Activated CD4-positive, alpha-beta T cell treated with anti-CD3 and anti-CD28 coated beads, Interleukin-2, amount 10 ng/mL, durations not matched to agents 7 days and 5 days (primary cell): Measurements from ENCODE around the gene NDOR1. TPM values are rescaled to one million over a fixed set of nuclear protein-coding genes. Genes with fewer than 3 reads are reported as not detected.

Experiments used
- CTCF ChIA-PET: fragments of 350-600 bp; sonication (Branson Sonifier 250); formaldehyde crosslinking; loops from one replicate; lab custom pipeline; 2021; ENCODE audit warnings: antibody characterized with exemption; lab: Charles Lee
- POLR2A ChIA-PET: fragments of 350-600 bp; sonication (Branson Sonifier 250); formaldehyde crosslinking; loops from one replicate; lab custom pipeline; 2021; ENCODE audit warnings: antibody characterized with exemption; lab: Charles Lee
- DNase-seq: peaks from one replicate; pipeline ENCODE4 v3.0.0-alpha.2; 2020
- H3K27ac Mint-ChIP-seq: one replicate; pipeline ENCODE4 v1.8.0; 2021; ENCODE audit warnings: mild to moderate bottlenecking, moderate library complexity, mixed read lengths
- H3K27me3 Mint-ChIP-seq: one replicate; pipeline ENCODE4 v1.8.0; 2021; ENCODE audit warnings: mixed read lengths
- H3K36me3 Mint-ChIP-seq: one replicate; pipeline ENCODE4 v1.8.0; 2021; ENCODE audit warnings: low read depth, mixed read lengths
- H3K4me1 Mint-ChIP-seq: one replicate; pipeline ENCODE4 v1.8.0; 2021; ENCODE audit warnings: mixed read lengths
- H3K4me3 Mint-ChIP-seq: one replicate; pipeline ENCODE4 v1.8.0; 2021; ENCODE audit warnings: mild to moderate bottlenecking, moderate library complexity, mixed read lengths
- H3K9me3 Mint-ChIP-seq: one replicate; pipeline ENCODE4 v1.8.0; 2021; ENCODE audit warnings: mixed read lengths
- microRNA-seq: library from miRNA; unstranded; fragments of <30 nt; microRNA quantifications from one replicate; pipeline ENCODE4 v1.2.0, GENCODE V29; 2021; ENCODE audit warnings: borderline microRNAs expressed, borderline replicate concordance
- total RNA-seq, 2 experiments: library from RNA; stranded (reverse); gene quantifications; one replicate each; pipeline ENCODE4 v1.2.3, GENCODE V29; 2021

NDOR1 gene
- total RNA-seq, 2 experiments from 2014 or later = 38.4 to 44.2 TPM

DNA sequence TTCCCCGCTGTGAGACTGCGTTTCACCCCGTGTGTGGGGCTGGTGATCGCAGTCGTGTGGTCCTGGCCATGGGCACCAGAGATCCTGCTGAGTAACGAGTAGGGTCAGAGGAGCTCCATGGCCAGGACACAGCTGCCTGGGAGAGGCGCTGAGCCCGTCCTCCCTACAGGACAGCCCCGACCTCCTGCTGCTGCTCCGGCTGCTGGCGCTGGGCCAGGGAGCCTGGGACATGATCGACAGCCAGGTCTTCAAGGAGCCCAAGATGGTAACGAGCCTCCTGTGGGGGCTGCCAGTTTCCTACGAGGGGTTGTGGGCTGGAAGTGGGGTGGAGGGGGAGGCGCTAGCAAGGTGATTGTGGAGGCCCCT is 60.6 kb downstream of the NDOR1 start:
- H3K27me3 Mint-ChIP-seq = no peaks in the 10 kb centered on the region
- H3K4me1 Mint-ChIP-seq = peaks cover 17% of the 10 kb centered on the region
- no peak overlapping the region for H3K27ac Mint-ChIP-seq
- no peak for DNase-seq
- no peak overlapping the region for H3K4me3 Mint-ChIP-seq
- ChIA-PET POLR2A (no interaction called here), CTCF (interaction anchor here (1.2 to 1.5 kb wide), 3 partner anchors 10 to 325 kb away, joined by 3 to 4 read pairs (median 3); partner anchors contain the start of genes NELFB and ZMYND19)
- peaks cover 34% of the 10 kb centered on the region for H3K36me3 Mint-ChIP-seq
- no peaks in the 10 kb centered on the region for H3K9me3 Mint-ChIP-seq

Small RNAs within 50 kb of the gene (microRNA-seq; reads per million reads assigned to microRNA genes)
- not detected for gene MIR3621

Other genes starting within 250 kb of the NDOR1 start
- gene PTGDS, start 228.2 kb upstream of the NDOR1 start, total RNA-seq = 10 to 100 TPM; 22.1 to 24.0 TPM
- gene LCNL1, start 222.7 kb upstream of the NDOR1 start, total RNA-seq = under 1 TPM; 0.48 to 0.67 TPM
- 10 to 100 TPM; 80.2 to 98.4 TPM for gene PAXX, start 213.3 kb upstream of the NDOR1 start, total RNA-seq
- 1 to 10 TPM; 2.6 to 4.4 TPM for gene CLIC3, start 209.1 kb upstream of the NDOR1 start, total RNA-seq
- gene ABCA2, start 177.5 kb upstream of the NDOR1 start, total RNA-seq = 10 to 100 TPM; 67.7 to 70.3 TPM
- gene FUT7, start 173.6 kb upstream of the NDOR1 start, total RNA-seq = 10 to 100 TPM in 1 of 2 experiments, 1 to 10 TPM in 1; 8.9 to 10.3 TPM
- 10 to 100 TPM; 35.5 to 41.4 TPM for gene NPDC1, start 159.5 kb upstream of the NDOR1 start, total RNA-seq
- gene ENTPD2, start 151.6 kb upstream of the NDOR1 start, total RNA-seq = not detected
- 10 to 100 TPM; 33.8 to 40.6 TPM for gene SAPCD2, start 135.1 kb upstream of the NDOR1 start, total RNA-seq
- 10 to 100 TPM; 19.1 to 21.9 TPM for gene UAP1L1, start 128.2 kb upstream of the NDOR1 start, total RNA-seq
- gene MAN1B1, start 118.7 kb upstream of the NDOR1 start, total RNA-seq = 10 to 100 TPM; 43.0 to 55.0 TPM
- 100 to 1,000 TPM; 206 to 259 TPM for gene DPP7, start 91.0 kb upstream of the NDOR1 start, total RNA-seq
- gene GRIN1, start 66.5 kb upstream of the NDOR1 start, total RNA-seq = under 1 TPM in 1 of 2 experiments, not detected in 1; 0.05 TPM
- not detected for gene LRRC26, start 35.6 kb upstream of the NDOR1 start, total RNA-seq
- gene TMEM210, start 33.6 kb upstream of the NDOR1 start, total RNA-seq = not detected
- 10 to 100 TPM; 61.3 to 76.1 TPM for gene ANAPC2, start 17.1 kb upstream of the NDOR1 start, total RNA-seq
- gene SSNA1, start 17.0 kb upstream of the NDOR1 start, total RNA-seq = 10 to 100 TPM; 74.8 to 81.3 TPM
- 1 to 10 TPM; 8.9 TPM for gene TPRN, start 5.0 kb upstream of the NDOR1 start, total RNA-seq
- 10 to 100 TPM; 28.5 to 34.0 TPM for gene TMEM203, start 52 bp upstream of the NDOR1 start, total RNA-seq
- gene RNF208, start 16.5 kb downstream of the NDOR1 start, total RNA-seq = 1 to 10 TPM; 2.1 to 2.7 TPM
- under 1 TPM; 0.35 to 0.72 TPM for gene CYSRT1, start 19.5 kb downstream of the NDOR1 start, total RNA-seq
- gene RNF224, start 21.8 kb downstream of the NDOR1 start, total RNA-seq = under 1 TPM in 1 of 2 experiments, not detected in 1; 0.10 TPM
- not detected for gene SLC34A3, start 25.2 kb downstream of the NDOR1 start, total RNA-seq
- 100 to 1,000 TPM; 355 to 382 TPM for gene TUBB4B, start 35.6 kb downstream of the NDOR1 start, total RNA-seq
- gene STPG3, start 45.6 kb downstream of the NDOR1 start, total RNA-seq = not detected
- gene NELFB, start 49.6 kb downstream of the NDOR1 start, total RNA-seq = 10 to 100 TPM; 54.1 to 66.6 TPM
- gene TOR4A, start 72.0 kb downstream of the NDOR1 start, total RNA-seq = 1 to 10 TPM; 6.0 to 7.1 TPM
- gene NRARP, start 96.6 kb downstream of the NDOR1 start, total RNA-seq = under 1 TPM; 0.32 to 0.44 TPM
- 10 to 100 TPM; 10.3 to 13.2 TPM for gene EXD3, start 217.5 kb downstream of the NDOR1 start, total RNA-seq
- 1 to 10 TPM in 1 of 2 experiments, under 1 TPM in 1; 0.46 to 1.1 TPM for gene NOXA1, start 217.7 kb downstream of the NDOR1 start, total RNA-seq
- gene ENTPD8, start 235.7 kb downstream of the NDOR1 start, total RNA-seq = not detected